Measurements from ENCODE around the gene CD52. TPM values are rescaled to one million over a fixed set of nuclear protein-coding genes. Genes with fewer than 3 reads are reported as not detected.
"Not testable (repeated sequence)": the region's sequence is repeated elsewhere in the genome, so short reads cannot be mapped to it uniquely, and the experiment has no call there.

The CD52 gene
- total RNA-seq, 1 experiment from 2014 or later = not detected

- peaks cover 9% of the 10 kb centered on the region; the same call in 1 of the 2 replicates for H3K27me3 ChIP-seq
- no peaks in the 10 kb centered on the region for H3K9me3 ChIP-seq (replicated peaks)
- DNase-seq = no peak
- no peak overlapping the region for H3K4me3 ChIP-seq
- no peaks in the 10 kb centered on the region for H3K36me3 ChIP-seq
- H3K27ac ChIP-seq = no peak overlapping the region
- H3K4me1 ChIP-seq = peaks cover 6% of the 10 kb centered on the region
Measured at GRCh38 chr1:26328597-26328996, 10.8 kb downstream of the CD52 start.

GRCh38 chr1:26329380-26329779 is 11.6 kb downstream of the CD52 start:
- not testable (repeated sequence) for H3K4me3 ChIP-seq; H3K36me3 ChIP-seq; H3K27ac ChIP-seq; H3K4me1 ChIP-seq; DNase-seq; H3K9me3 ChIP-seq (replicated peaks)
- H3K27me3 ChIP-seq = peaks cover 11% of the 10 kb centered on the region

- no peaks in the 10 kb centered on the region for H3K9me3 ChIP-seq (replicated peaks)
- DNase-seq = no peak
- H3K27me3 ChIP-seq = peaks cover 20% of the 10 kb centered on the region
- H3K4me3 ChIP-seq = no peak overlapping the region
- peaks cover 6% of the 10 kb centered on the region for H3K4me1 ChIP-seq
- no peak overlapping the region for H3K27ac ChIP-seq
- no peaks in the 10 kb centered on the region for H3K36me3 ChIP-seq
Measured at GRCh38 chr1:26330276-26330675, 12.5 kb downstream of the CD52 start.

- H3K27me3 ChIP-seq = peaks cover 31% of the 10 kb centered on the region
- DNase-seq; H3K9me3 ChIP-seq (replicated peaks); H3K4me1 ChIP-seq; H3K27ac ChIP-seq; H3K36me3 ChIP-seq; H3K4me3 ChIP-seq: not testable (repeated sequence)
Measured at GRCh38 chr1:26333312-26333711, 15.6 kb downstream of the CD52 start.

DNA sequence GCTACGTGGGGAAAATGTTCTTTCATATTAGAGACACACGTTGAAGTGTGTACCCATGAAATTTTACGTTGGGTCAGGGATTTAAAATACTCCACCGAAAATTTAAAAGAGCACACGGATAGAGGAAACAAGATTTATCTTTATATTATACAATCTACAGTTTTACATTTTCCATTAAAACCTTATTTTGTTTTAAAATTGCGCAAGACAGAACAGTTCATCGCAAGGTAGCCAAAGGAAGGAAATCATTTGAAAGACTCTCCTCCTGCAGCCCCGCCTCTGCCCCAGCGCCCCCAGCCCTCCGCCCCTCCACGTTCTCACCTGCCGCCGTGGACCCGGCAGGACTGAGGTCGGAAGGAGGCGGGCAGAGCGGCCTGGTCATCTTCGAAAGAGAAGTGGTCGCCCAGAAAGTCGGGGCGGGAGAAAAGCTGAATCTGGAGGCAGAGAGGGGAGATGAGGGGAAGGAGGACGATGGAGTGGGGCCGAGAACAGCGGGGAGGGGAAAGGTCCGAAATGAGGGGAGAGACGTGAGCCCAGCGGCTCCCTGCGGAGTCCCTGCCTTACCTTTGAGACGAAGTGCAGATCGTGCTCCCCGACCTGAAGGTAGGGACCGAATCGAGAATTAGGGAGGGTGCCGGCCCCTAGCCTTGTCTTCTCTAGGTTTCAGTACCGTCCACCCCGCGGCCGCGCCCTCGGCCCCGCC is 18.2 kb downstream of the CD52 start:
- Histone ChIP-seq H3K27me3 (peaks cover 35% of the 10 kb centered on the region), H3K4me1 (no peaks in the 10 kb centered on the region), H3K27ac (no peak overlapping the region), H3K9me3 (replicated peaks) (no peaks in the 10 kb centered on the region), H3K36me3 (no peaks in the 10 kb centered on the region), H3K4me3 (no peak overlapping the region)
- no peak for DNase-seq

- H3K27me3 ChIP-seq = peaks cover 40% of the 10 kb centered on the region
- no peaks in the 10 kb centered on the region for H3K36me3 ChIP-seq
- no peaks in the 10 kb centered on the region for H3K9me3 ChIP-seq (replicated peaks)
- no peaks in the 10 kb centered on the region for H3K4me1 ChIP-seq
- no peak for DNase-seq
- no peak overlapping the region for H3K27ac ChIP-seq
- no peak overlapping the region for H3K4me3 ChIP-seq
Measured at GRCh38 chr1:26336477-26337205, 18.9 kb downstream of the CD52 start.

DNA sequence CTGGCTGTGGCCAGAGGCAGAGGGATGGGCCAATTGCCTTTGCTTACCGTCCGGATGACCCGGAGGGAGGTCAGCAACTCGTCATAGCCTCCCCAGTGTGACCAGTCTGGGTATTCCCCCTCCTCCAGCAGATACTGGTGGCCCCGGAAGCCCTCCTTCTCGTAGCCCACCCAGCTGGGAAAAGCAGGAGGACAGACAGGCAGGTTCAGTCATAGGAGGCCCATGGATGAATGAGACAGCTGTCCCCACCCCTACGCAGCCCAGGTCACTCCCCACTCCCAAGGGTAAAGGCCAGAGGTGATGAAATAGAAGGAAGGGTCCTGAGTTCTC is 19.4 kb downstream of the CD52 start:
- DNase-seq = no peak
- Histone ChIP-seq H3K27ac (no peak overlapping the region), H3K4me1 (no peaks in the 10 kb centered on the region), H3K36me3 (no peaks in the 10 kb centered on the region), H3K9me3 (replicated peaks) (no peaks in the 10 kb centered on the region), H3K4me3 (no peak overlapping the region), H3K27me3 (peaks cover 45% of the 10 kb centered on the region)

DNA sequence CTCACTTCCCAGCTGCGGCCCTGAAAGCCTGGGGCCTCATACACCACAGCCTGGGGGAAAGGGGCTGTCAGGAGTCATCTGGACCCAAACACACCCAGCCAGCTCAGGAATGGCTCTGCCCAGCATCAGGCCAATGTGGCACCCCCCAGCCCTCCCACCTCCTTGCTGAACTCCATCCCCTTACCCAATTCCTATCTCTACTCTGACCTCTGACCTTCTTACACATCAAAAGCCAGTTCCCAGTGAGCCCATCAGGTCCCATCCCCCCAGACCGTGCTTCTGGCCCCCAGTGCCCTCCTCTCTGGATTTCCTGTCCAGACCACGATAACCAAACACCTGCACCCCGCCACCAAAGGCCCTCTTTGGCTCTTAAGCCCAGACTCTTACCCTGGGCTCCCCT is 19.9 kb downstream of the CD52 start:
- peaks cover 50% of the 10 kb centered on the region for H3K27me3 ChIP-seq
- no peak overlapping the region for H3K27ac ChIP-seq
- H3K9me3 ChIP-seq (replicated peaks) = no peaks in the 10 kb centered on the region
- DNase-seq = no peak
- H3K36me3 ChIP-seq = no peaks in the 10 kb centered on the region
- no peaks in the 10 kb centered on the region for H3K4me1 ChIP-seq
- H3K4me3 ChIP-seq = no peak overlapping the region

GRCh38 chr1:26338670-26339069 is 20.9 kb downstream of the CD52 start:
- no peak overlapping the region for H3K27ac ChIP-seq
- DNase-seq = no peak
- no peak overlapping the region for H3K4me3 ChIP-seq
- H3K9me3 ChIP-seq (replicated peaks) = no peaks in the 10 kb centered on the region
- H3K36me3 ChIP-seq = no peaks in the 10 kb centered on the region
- peaks cover 57% of the 10 kb centered on the region for H3K27me3 ChIP-seq
- H3K4me1 ChIP-seq = no peaks in the 10 kb centered on the region

GRCh38 chr1:26340047-26340481 is 22.3 kb downstream of the CD52 start:
- no peaks in the 10 kb centered on the region for H3K9me3 ChIP-seq (replicated peaks)
- H3K4me1 ChIP-seq = no peaks in the 10 kb centered on the region
- H3K4me3 ChIP-seq = no peak overlapping the region
- H3K36me3 ChIP-seq = no peaks in the 10 kb centered on the region
- DNase-seq = no peak
- H3K27me3 ChIP-seq = peaks cover 56% of the 10 kb centered on the region
- no peak overlapping the region for H3K27ac ChIP-seq

DNA sequence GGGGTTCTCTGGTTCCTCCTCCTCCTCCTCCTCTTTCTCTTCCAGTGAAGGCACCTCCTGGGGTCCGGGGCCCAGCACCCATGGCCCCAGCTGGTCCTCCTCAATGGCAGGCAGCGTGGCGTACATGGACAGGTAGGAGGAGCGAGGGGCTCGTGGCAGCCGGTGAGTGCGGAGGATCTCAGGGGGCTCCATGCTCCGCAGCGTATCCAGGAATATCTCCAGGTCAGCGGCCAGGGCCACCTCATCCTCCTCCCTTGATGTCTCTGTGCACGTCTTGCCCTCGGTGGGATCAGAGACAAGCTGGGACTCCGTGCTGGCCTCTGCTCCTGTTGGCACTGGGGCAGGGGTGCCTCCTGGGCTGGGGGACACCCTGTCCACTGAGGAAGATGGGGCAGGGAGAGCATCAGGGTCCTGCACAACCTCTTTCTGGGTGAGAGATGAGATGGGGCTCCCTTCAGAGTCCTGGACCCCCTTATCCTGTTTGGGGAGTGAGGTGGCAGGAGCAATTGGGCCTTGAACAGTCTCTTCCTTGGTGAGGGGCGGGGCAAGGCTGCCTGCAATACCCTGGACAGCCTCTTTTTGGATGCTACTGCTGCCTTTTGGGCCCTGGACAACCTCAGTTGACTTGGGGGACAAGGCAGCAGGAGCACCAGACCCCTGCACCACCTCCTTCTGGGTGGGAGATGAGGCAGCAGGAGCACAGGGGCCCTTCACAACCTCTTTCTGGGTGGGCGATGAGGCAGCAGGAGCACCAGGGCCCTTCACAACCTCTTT is 26.6 kb downstream of the CD52 start:
- no peak overlapping the region for H3K4me3 ChIP-seq
- H3K36me3 ChIP-seq = no peaks in the 10 kb centered on the region

GRCh38 chr1:26345718-26346117 is 28.0 kb downstream of the CD52 start:
- H3K4me3 ChIP-seq = no peak overlapping the region
- peaks cover 41% of the 10 kb centered on the region for H3K27me3 ChIP-seq
- H3K4me1 ChIP-seq = peaks cover 5% of the 10 kb centered on the region; the same call in 1 of the 2 replicates
- H3K27ac ChIP-seq = no peak overlapping the region
- H3K36me3 ChIP-seq = no peaks in the 10 kb centered on the region
- no peaks in the 10 kb centered on the region for H3K9me3 ChIP-seq (replicated peaks)
- DNase-seq = no peak

More for the DNA sequence above, 26.6 kb downstream of the CD52 start:
- no peak overlapping the region for H3K27ac ChIP-seq
- H3K9me3 ChIP-seq (replicated peaks) = no peaks in the 10 kb centered on the region
- DNase-seq = no peak
- H3K4me1 ChIP-seq = 0 out of 2 replicates have a peak, but pooled peaks cover under 1% of the 10 kb centered on the region
- H3K27me3 ChIP-seq = peaks cover 42% of the 10 kb centered on the region

- no peak overlapping the region for H3K27ac ChIP-seq
- no peak for DNase-seq
- peaks cover 5% of the 10 kb centered on the region for H3K4me1 ChIP-seq
- peaks cover 38% of the 10 kb centered on the region for H3K27me3 ChIP-seq
- H3K4me3 ChIP-seq = no peak overlapping the region
- no peaks in the 10 kb centered on the region for H3K36me3 ChIP-seq
- no peaks in the 10 kb centered on the region for H3K9me3 ChIP-seq (replicated peaks)
Measured at GRCh38 chr1:26346274-26347033, 28.7 kb downstream of the CD52 start.

GRCh38 chr1:26349188-26349876 is 31.6 kb downstream of the CD52 start:
- no peak overlapping the region for H3K27ac ChIP-seq
- H3K36me3 ChIP-seq = no peaks in the 10 kb centered on the region
- H3K9me3 ChIP-seq (replicated peaks) = no peaks in the 10 kb centered on the region
- peaks cover 18% of the 10 kb centered on the region for H3K27me3 ChIP-seq
- peaks cover 5% of the 10 kb centered on the region for H3K4me1 ChIP-seq
- DNase-seq = peak; percentile 59 to 70
- H3K4me3 ChIP-seq = no peak overlapping the region
